Neuronal stem cell (in vitro differentiated cells): ENCODE measurements around the gene C16orf87.

Experiments
- DNase-seq: peaks from one replicate; pipeline ENCODE4 v3.0.0-alpha.2; 2013; ENCODE audit warnings: low spot score
- H2AFZ ChIP-seq: one replicate; pipeline ENCODE4 v1.6.1; 2013; ENCODE audit warnings: mild to moderate bottlenecking, low read length, inconsistent platforms
- H2AK5ac ChIP-seq: 2 replicates; pipeline ENCODE4 v1.6.1; 2013; ENCODE audit warnings: low read depth, mild to moderate bottlenecking, inconsistent platforms, low read length, moderate library complexity, mixed read lengths
- H2BK120ac ChIP-seq: 2 replicates; pipeline ENCODE4 v1.6.1; 2013; ENCODE audit warnings: low read depth, mild to moderate bottlenecking, inconsistent platforms, low read length, moderate library complexity, mixed read lengths
- H2BK12ac ChIP-seq: one replicate; pipeline ENCODE4 v1.6.1; 2013; ENCODE audit warnings: low read length, inconsistent platforms
- H2BK15ac ChIP-seq: 2 replicates; pipeline ENCODE4 v1.6.1; 2013; ENCODE audit warnings: mild to moderate bottlenecking, low read length, inconsistent platforms, mixed read lengths
- H2BK5ac ChIP-seq: one replicate; pipeline ENCODE4 v1.6.1; 2013; ENCODE audit warnings: inconsistent platforms, mild to moderate bottlenecking, low read length, moderate library complexity
- H3K14ac ChIP-seq: one replicate; pipeline ENCODE4 v1.6.1; 2013; ENCODE audit warnings: low read length, inconsistent platforms
- H3K18ac ChIP-seq: 2 replicates; pipeline ENCODE4 v1.6.1; 2013; ENCODE audit warnings: low read length, inconsistent platforms
- H3K23ac ChIP-seq: 2 replicates; pipeline ENCODE4 v1.6.1; 2013; ENCODE audit warnings: low read depth, mild to moderate bottlenecking, mixed read lengths, low read length, inconsistent platforms; ENCODE audit not compliant: poor library complexity
- H3K27ac ChIP-seq: replicated peaks from 3 replicates; pipeline ENCODE4 v1.5.1; 2013; ENCODE audit warnings: low read length, inconsistent platforms
- H3K27me3 ChIP-seq, 3 experiments: 2 replicates each; pipeline ENCODE4 v1.6.1; 2013; ENCODE audit warnings: low read length in 3 of 3, mild to moderate bottlenecking in 2 of 3, inconsistent platforms in 1 of 3, low read depth in 1 of 3, mixed read lengths in 1 of 3, moderate library complexity in 1 of 3; ENCODE audit not compliant: control insufficient read depth in 3 of 3, insufficient read depth in 3 of 3
- H3K36me3 ChIP-seq, 2 donors: replicated peaks in 1 of 2; 2 replicates each; pipeline ENCODE4 v1.6.1; 2013; ENCODE audit warnings: low read length in 2 of 2; ENCODE audit not compliant: control insufficient read depth in 2 of 2, insufficient read depth in 2 of 2
- H3K4ac ChIP-seq: 2 replicates; pipeline ENCODE4 v1.6.1; 2013; ENCODE audit warnings: inconsistent platforms, mild to moderate bottlenecking, low read length, moderate library complexity
- H3K4me1 ChIP-seq, 2 donors: 1 replicate in 1 of 2; 2 replicates in 1 of 2; pipeline ENCODE4 v1.6.1; 2013; ENCODE audit warnings: low read length in 2 of 2, low read depth in 1 of 2; ENCODE audit not compliant: control insufficient read depth in 2 of 2, insufficient read depth in 1 of 2
- H3K4me2 ChIP-seq: one replicate; pipeline ENCODE4 v1.6.1; 2013; ENCODE audit warnings: mild to moderate bottlenecking, low read length, inconsistent platforms; ENCODE audit not compliant: insufficient read depth, poor library complexity, severe bottlenecking
- H3K4me3 ChIP-seq, 2 donors: 2 replicates each; pipeline ENCODE4 v1.5.1; 2013; ENCODE audit warnings: low read length in 2 of 2, mild to moderate bottlenecking in 2 of 2, inconsistent platforms in 1 of 2, moderate library complexity in 1 of 2
- H3K79me1 ChIP-seq: one replicate; pipeline ENCODE4 v1.6.1; 2013; ENCODE audit warnings: low read depth, mild to moderate bottlenecking, inconsistent platforms, low read length, moderate library complexity
- H3K9ac ChIP-seq: one replicate; pipeline ENCODE4 v1.6.1; 2013; ENCODE audit warnings: mild to moderate bottlenecking, low read depth, low read length, inconsistent platforms; ENCODE audit not compliant: poor library complexity
- H3K9me3 ChIP-seq, 2 donors: replicated peaks in 1 of 2; 2 replicates each; pipeline versions ENCODE3 to v1.6.1; 2013; ENCODE audit warnings: low read length in 2 of 2, mild to moderate bottlenecking in 2 of 2, inconsistent platforms in 1 of 2, low read depth in 1 of 2, mixed read lengths in 1 of 2, moderate library complexity in 1 of 2; ENCODE audit not compliant: control insufficient read depth in 2 of 2, insufficient read depth in 1 of 2
- H4K8ac ChIP-seq: one replicate; pipeline ENCODE4 v1.6.1; 2013; ENCODE audit warnings: low read depth, mild to moderate bottlenecking, inconsistent platforms, low read length, moderate library complexity
- H4K91ac ChIP-seq: one replicate; pipeline ENCODE4 v1.6.1; 2013; ENCODE audit warnings: low read length, low read depth, mild to moderate bottlenecking, inconsistent platforms; ENCODE audit not compliant: poor library complexity
- WGBS, 2 donors: extraction: QIAGEN DNeasy Blood & Tissue Kit; methylation state at CpG; one replicate each; pipeline ENCODE4 v1.1.7; 2013; ENCODE audit warnings: missing lambda C conversion rate in 2 of 2, mixed read lengths in 1 of 2; ENCODE audit not compliant: insufficient read length in 2 of 2, insufficient replicate concordance in 1 of 2; ENCODE audit errors: extremely low coverage in 2 of 2; 5-methylcytosine and 5-hydroxymethylcytosine counted together

Gene C16orf87

GRCh38 chr16:46842192-46842895 is 11.4 kb upstream of the C16orf87 start:
- peaks cover 2% of the 10 kb centered on the region for H3K79me1 ChIP-seq
- H3K4me1 ChIP-seq: no peaks in the 10 kb centered on the region
- H2BK15ac ChIP-seq: no peak overlapping the region
- H3K27ac ChIP-seq: no peak overlapping the region
- no peak overlapping the region for H2BK5ac ChIP-seq
- H3K18ac ChIP-seq: no peak overlapping the region
- no peak overlapping the region for H3K14ac ChIP-seq
- no peak overlapping the region for H2AFZ ChIP-seq
- peak overlapping the region; percentile 25 for H3K23ac ChIP-seq
- H2BK120ac ChIP-seq: no peak overlapping the region
- no peak overlapping the region for H3K9ac ChIP-seq
- H2BK12ac ChIP-seq: no peak overlapping the region
- no peak overlapping the region for H3K4me3 ChIP-seq
- H2AK5ac ChIP-seq: no peak overlapping the region
- no peak overlapping the region for H3K4ac ChIP-seq
- no peak overlapping the region for H3K4me2 ChIP-seq
- H3K27me3 ChIP-seq: no peaks in the 10 kb centered on the region
- no peaks in the 10 kb centered on the region for H3K36me3 ChIP-seq
- no peak for DNase-seq
- peaks cover 0 to 4% of the 10 kb centered on the region in 2 donors for H3K9me3 ChIP-seq
- H4K91ac ChIP-seq: no peak overlapping the region
- no peak overlapping the region for H4K8ac ChIP-seq
- no CpG with 5 or more reads among the region's 18 CpGs for WGBS, 2 donors

- H2AK5ac ChIP-seq: no peak overlapping the region
- no peak overlapping the region for H2BK5ac ChIP-seq
- no peak overlapping the region for H3K23ac ChIP-seq
- no peak overlapping the region for H3K4me3 ChIP-seq
- no peak overlapping the region for H4K91ac ChIP-seq
- H2BK12ac ChIP-seq: no peak overlapping the region
- no peaks in the 10 kb centered on the region for H3K4me1 ChIP-seq
- DNase-seq: no peak
- H3K14ac ChIP-seq: no peak overlapping the region
- H2BK15ac ChIP-seq: no peak overlapping the region
- no peak overlapping the region for H3K18ac ChIP-seq
- H3K27me3 ChIP-seq: no peaks in the 10 kb centered on the region
- peaks cover 0 to 4% of the 10 kb centered on the region in 2 donors for H3K9me3 ChIP-seq
- peak overlapping the region; percentile 66 for H2AFZ ChIP-seq
- H4K8ac ChIP-seq: no peak overlapping the region
- no peak overlapping the region for H2BK120ac ChIP-seq
- no peaks in the 10 kb centered on the region for H3K36me3 ChIP-seq
- no peak overlapping the region for H3K4me2 ChIP-seq
- no peak overlapping the region for H3K27ac ChIP-seq
- no peak overlapping the region for H3K9ac ChIP-seq
- H3K4ac ChIP-seq: no peak overlapping the region
- no CpG with 5 or more reads among the region's 11 CpGs for WGBS, 2 donors
- peaks cover 2% of the 10 kb centered on the region for H3K79me1 ChIP-seq
These were observed 9.0 kb upstream of the C16orf87 start for GRCh38 chr16:46839986-46840443.

GRCh38 chr16:46836534-46837530 is 5.9 kb upstream of the C16orf87 start:
- Histone ChIP-seq H3K27ac (no peak overlapping the region), H3K4me2 (no peak overlapping the region), H4K91ac (no peak overlapping the region), H2BK15ac (no peak overlapping the region), H2AK5ac (no peak overlapping the region), H3K23ac (no peak overlapping the region), H3K4me3 (no peak overlapping the region), H3K27me3 (peaks cover 0 to 16% (median 0%) of the 10 kb centered on the region in 3 experiments), H3K36me3 (no peaks in the 10 kb centered on the region), H3K4ac (no peak overlapping the region), H3K14ac (no peak overlapping the region), H2BK12ac (no peak overlapping the region), H3K4me1 (no peaks in the 10 kb centered on the region), H3K79me1 (peaks cover 1% of the 10 kb centered on the region), H3K9ac (no peak overlapping the region), H2BK120ac (no peak overlapping the region), H2BK5ac (no peak overlapping the region), H3K9me3 (no peaks in the 10 kb centered on the region), H2AFZ (no peak overlapping the region), H4K8ac (no peak overlapping the region), H3K18ac (no peak overlapping the region)
- DNase-seq: no peak
- WGBS, 2 donors: no CpG with 5 or more reads among the region's 6 CpGs

GRCh38 chr16:46833460-46833800 is 2.5 kb upstream of the C16orf87 start:
- no peak overlapping the region for H3K14ac ChIP-seq
- H4K8ac ChIP-seq: no peak overlapping the region
- H2AFZ ChIP-seq: no peak overlapping the region
- no peak overlapping the region for H3K4me3 ChIP-seq
- no peak overlapping the region for H2BK15ac ChIP-seq
- H2BK120ac ChIP-seq: no peak overlapping the region
- H3K4ac ChIP-seq: no peak overlapping the region
- no CpG with 5 or more reads among the region's 2 CpGs for WGBS, 2 donors
- no peaks in the 10 kb centered on the region for H3K36me3 ChIP-seq
- no peak overlapping the region for H3K27ac ChIP-seq
- H3K23ac ChIP-seq: no peak overlapping the region
- H3K4me1 ChIP-seq: peaks cover 1 to 2% of the 10 kb centered on the region in 2 donors
- no peak overlapping the region for H3K4me2 ChIP-seq
- peaks cover 0 to 16% (median 0%) of the 10 kb centered on the region in 3 experiments for H3K27me3 ChIP-seq
- H3K9ac ChIP-seq: no peak overlapping the region
- H3K9me3 ChIP-seq: peaks cover 0 to 4% of the 10 kb centered on the region in 2 donors
- H2AK5ac ChIP-seq: no peak overlapping the region
- peaks cover 1% of the 10 kb centered on the region for H3K79me1 ChIP-seq
- no peak overlapping the region for H3K18ac ChIP-seq
- no peak overlapping the region for H2BK5ac ChIP-seq
- H4K91ac ChIP-seq: no peak overlapping the region
- DNase-seq: no peak
- no peak overlapping the region for H2BK12ac ChIP-seq
